Measurements from ENCODE around the gene KCNK2.

Gene KCNK2

GRCh38 chr1:215095524-215095923, 13.0 kb downstream of the KCNK2 start:
- no peak for DNase-seq (ENCODE audit: low read depth in 3 of 3, low spot score in 1 of 3)

GRCh38 chr1:215101511-215101910, 19.0 kb downstream of the KCNK2 start:
- DNase-seq (ENCODE audit: low read depth in 3 of 3, low spot score in 1 of 3) = no peak

- no peak for DNase-seq (ENCODE audit: low read depth in 3 of 3, low spot score in 1 of 3)
Observed at GRCh38 chr1:215104283-215104682, 21.7 kb downstream of the KCNK2 start.

- no peak for DNase-seq (ENCODE audit: low read depth in 3 of 3, low spot score in 1 of 3)
Observed at GRCh38 chr1:215106067-215106466, 23.5 kb downstream of the KCNK2 start.

- no peak for DNase-seq (ENCODE audit: low read depth in 3 of 3, low spot score in 1 of 3)
Observed at GRCh38 chr1:215109171-215109570, 26.6 kb downstream of the KCNK2 start.

GRCh38 chr1:215111916-215112315, 29.4 kb downstream of the KCNK2 start:
- DNase-seq (ENCODE audit: low read depth in 3 of 3, low spot score in 1 of 3) = no peak

- no peak for DNase-seq (ENCODE audit: low read depth in 3 of 3, low spot score in 1 of 3)
Observed at GRCh38 chr1:215113776-215114153, 31.2 kb downstream of the KCNK2 start.

- DNase-seq (ENCODE audit: low read depth in 3 of 3, low spot score in 1 of 3) = no peak
Observed at GRCh38 chr1:215114154-215114933, 31.8 kb downstream of the KCNK2 start.

GRCh38 chr1:215115760-215116159, 33.2 kb downstream of the KCNK2 start:
- DNase-seq (ENCODE audit: low read depth in 3 of 3, low spot score in 1 of 3) = no peak

GRCh38 chr1:215118081-215118480, 35.5 kb downstream of the KCNK2 start:
- no peak for DNase-seq (ENCODE audit: low read depth in 3 of 3, low spot score in 1 of 3)

GRCh38 chr1:215119056-215119455, 36.5 kb downstream of the KCNK2 start:
- no peak for DNase-seq (ENCODE audit: low read depth in 3 of 3, low spot score in 1 of 3)

GRCh38 chr1:215119719-215120365, 37.3 kb downstream of the KCNK2 start:
- no peak for DNase-seq (ENCODE audit: low read depth in 3 of 3, low spot score in 1 of 3)

- no peak for DNase-seq (ENCODE audit: low read depth in 3 of 3, low spot score in 1 of 3)
Observed at GRCh38 chr1:215128504-215128903, 46.0 kb downstream of the KCNK2 start.

GRCh38 chr1:215131291-215131690, 48.8 kb downstream of the KCNK2 start:
- DNase-seq (ENCODE audit: low read depth in 3 of 3, low spot score in 1 of 3) = no peak

- DNase-seq (ENCODE audit: low read depth in 3 of 3, low spot score in 1 of 3) = no peak
Observed at GRCh38 chr1:215132156-215132555, 49.6 kb downstream of the KCNK2 start.

GRCh38 chr1:215133532-215133931, 51.0 kb downstream of the KCNK2 start:
- DNase-seq (ENCODE audit: low read depth in 3 of 3, low spot score in 1 of 3) = no peak

GRCh38 chr1:215137985-215138384, 55.4 kb downstream of the KCNK2 start:
- no peak for DNase-seq (ENCODE audit: low read depth in 3 of 3, low spot score in 1 of 3)

- no peak for DNase-seq (ENCODE audit: low read depth in 3 of 3, low spot score in 1 of 3)
Observed at GRCh38 chr1:215140135-215140534, 57.6 kb downstream of the KCNK2 start.

GRCh38 chr1:215141460-215141859, 58.9 kb downstream of the KCNK2 start:
- DNase-seq (ENCODE audit: low read depth in 3 of 3, low spot score in 1 of 3) = no peak

- no peak for DNase-seq (ENCODE audit: low read depth in 3 of 3, low spot score in 1 of 3)
Observed at GRCh38 chr1:215143497-215143896, 61.0 kb downstream of the KCNK2 start.

- DNase-seq (ENCODE audit: low read depth in 3 of 3, low spot score in 1 of 3) = no peak
Observed at GRCh38 chr1:215146240-215146975, 63.9 kb downstream of the KCNK2 start.

GRCh38 chr1:215147024-215147423, 64.5 kb downstream of the KCNK2 start:
- DNase-seq (ENCODE audit: low read depth in 3 of 3, low spot score in 1 of 3) = no peak
